ENCODE data around the gene BASP1. TPM values are rescaled to one million over a fixed set of nuclear protein-coding genes. Genes with fewer than 3 reads are reported as not detected.

Gene BASP1
- total and polyA plus RNA-seq, 2 experiments from 2014 or later: 87.5 to 114 TPM

GRCh38 chr5:17257705-17258273 lies 40.4 kb downstream of the BASP1 start:
- no peak overlapping the region for H3K27ac Mint-ChIP-seq
- H3K4me2 ChIP-seq: no peak overlapping the region

More at GRCh38 chr5:17257705-17258273, 40.4 kb downstream of the BASP1 start:
- Mint-ChIP-seq H3K27me3 (ENCODE audit: insufficient read depth, low read depth, poor library complexity) (peaks cover 4% of the 10 kb centered on the region), H3K4me3 (no peak overlapping the region), H3K9me3 (peaks cover 12% of the 10 kb centered on the region; the same call in 2 of the 3 replicates), H3K36me3 (ENCODE audit: low read depth) (peaks cover 52% of the 10 kb centered on the region), H3K4me1 (peaks cover 24% of the 10 kb centered on the region)
- Histone ChIP-seq H3K27me3 (ENCODE audit: insufficient read depth) (no peaks in the 10 kb centered on the region), H3K27ac (ENCODE audit: low read depth) (0 out of 2 replicates have a peak overlapping the region, but pooled peaks have one; percentile 33), H3K4me3 (no peak overlapping the region), H3K79me2 (replicated peaks; ENCODE audit: insufficient read depth) (peaks cover 95% of the 10 kb centered on the region), H3F3A (replicated peaks; ENCODE audit: low read depth) (no peaks in the 10 kb centered on the region), H4K20me1 (replicated peaks; ENCODE audit: insufficient read depth) (peaks cover 23% of the 10 kb centered on the region), H3K9me2 (ENCODE audit: insufficient read depth) (no peaks in the 10 kb centered on the region), H2AFZ (no peak overlapping the region), H3K36me3 (ENCODE audit: insufficient read depth) (no peaks in the 10 kb centered on the region), H3K4me1 (ENCODE audit: insufficient read depth) (peaks cover 29% of the 10 kb centered on the region)
- ATAC-seq: peak; percentile 48; the same call in 2 of the 3 replicates
- DNase-seq (ENCODE audit: low spot score): no peak
- TF ChIP-seq ETS1 (IDR thresholded peaks at IDR 0.05) (no peak), POLR2AphosphoS5 (IDR thresholded peaks at IDR 0.05; ENCODE audit: low read depth) (no peak), REST (IDR thresholded peaks at IDR 0.05; ENCODE audit: unreplicated experiment) (no peak), ZNF462 (CRISPR knock-in tag; IDR thresholded peaks at IDR 0.05) (no peak), EZH2 (IDR thresholded peaks at IDR 0.05; ENCODE audit: low read depth, unreplicated experiment) (no peak), ZNF331 (CRISPR knock-in tag; IDR thresholded peaks at IDR 0.05; ENCODE audit: low read depth) (no peak)

All from GM23338 (cell line).